Esophagus muscularis mucosa (tissue), 4 donors: ENCODE measurements around the gene TP73. TPM values are rescaled to one million over a fixed set of nuclear protein-coding genes. Genes with fewer than 3 reads are reported as not detected.
A peak's percentile ranks its signal among the peaks of the same experiment; 100 is the strongest.

Source experiments
- DNase-seq: peaks from one replicate; pipeline ENCODE4 v3.0.0-alpha.2; 2017; ENCODE audit errors: extremely low spot score
- H3K27ac ChIP-seq, 4 donors: fragments of 200-600 bp; sonication (generic); replicated peaks in 1 of 4; 1 replicate in 3 of 4; 2 replicates in 1 of 4; pipeline ENCODE4 v1.5.1; 2016 to 2019; ENCODE audit warnings: mild to moderate bottlenecking in 1 of 4
- H3K27me3 ChIP-seq, 4 donors: fragments of 200-600 bp; sonication (generic); one replicate each; pipeline versions ENCODE4 v1.5.1 to v1.6.0; 2016 to 2019
- H3K36me3 ChIP-seq, 4 donors: fragments of 200-600 bp; sonication (generic); one replicate each; pipeline ENCODE4 v1.5.1; 2016 to 2019
- H3K4me1 ChIP-seq, 4 donors: fragments of 200-600 bp; sonication (generic); one replicate each; pipeline ENCODE4 v1.5.1; 2016 to 2019
- H3K4me3 ChIP-seq, 4 donors: fragments of 200-600 bp; sonication (generic); 1 replicate in 2 of 4; 2 replicates in 2 of 4; pipeline ENCODE4 v1.5.1; 2016 to 2019; ENCODE audit warnings: mild to moderate bottlenecking in 4 of 4, moderate library complexity in 1 of 4
- H3K9me3 ChIP-seq, 4 donors: fragments of 200-600 bp; sonication (generic); 1 replicate in 3 of 4; 2 replicates in 1 of 4; pipeline ENCODE4 v1.5.1; 2016 to 2019
- CTCF ChIP-seq, 3 experiments: fragments of 200-600 bp in 2 of 3; fragments of 450-650 bp in 1 of 3; sonication (generic) in 2 of 3; IDR thresholded peaks; one replicate each; pipeline ENCODE4 v1.5.1; 2017 to 2019; ENCODE audit warnings: antibody characterized with exemption in 3 of 3, mild to moderate bottlenecking in 2 of 3, moderate library complexity in 1 of 3
- EP300 ChIP-seq: sonication (generic); formaldehyde crosslinking; IDR thresholded peaks from one replicate; pipeline ENCODE4 v1.6.1; 2017; ENCODE audit warnings: antibody characterized with exemption
- POLR2A ChIP-seq: fragments of 450-650 bp; IDR thresholded peaks from one replicate; pipeline ENCODE4 v1.6.1; 2017; ENCODE audit warnings: antibody characterized with exemption, moderate library complexity, mild to moderate bottlenecking, low read depth
- POLR2AphosphoS5 ChIP-seq, 2 donors: sonication (generic); formaldehyde crosslinking; IDR thresholded peaks; one replicate each; pipeline ENCODE4 v1.6.1; 2017; ENCODE audit warnings: antibody characterized with exemption in 2 of 2
- WGBS: methylation state at CpG from one replicate; pipeline ENCODE4 v1.1.5; 2018; 5-methylcytosine and 5-hydroxymethylcytosine counted together
- intact Hi-C: fragments of 100-400 bp; cut with DNase I; formaldehyde crosslinking; loops from one replicate; pipeline ENCODE4 v1.15.1; 2023
- total RNA-seq, 4 donors: library from RNA; depleted of rRNA; stranded (reverse); fragments of >200 nt; gene quantifications; one replicate each; pipeline versions ENCODE4 v1.1.0 to v1.2.1, GENCODE V29; 2016

TP73 gene
- total RNA-seq, 4 donors from 2014 or later, result not detected

DNA sequence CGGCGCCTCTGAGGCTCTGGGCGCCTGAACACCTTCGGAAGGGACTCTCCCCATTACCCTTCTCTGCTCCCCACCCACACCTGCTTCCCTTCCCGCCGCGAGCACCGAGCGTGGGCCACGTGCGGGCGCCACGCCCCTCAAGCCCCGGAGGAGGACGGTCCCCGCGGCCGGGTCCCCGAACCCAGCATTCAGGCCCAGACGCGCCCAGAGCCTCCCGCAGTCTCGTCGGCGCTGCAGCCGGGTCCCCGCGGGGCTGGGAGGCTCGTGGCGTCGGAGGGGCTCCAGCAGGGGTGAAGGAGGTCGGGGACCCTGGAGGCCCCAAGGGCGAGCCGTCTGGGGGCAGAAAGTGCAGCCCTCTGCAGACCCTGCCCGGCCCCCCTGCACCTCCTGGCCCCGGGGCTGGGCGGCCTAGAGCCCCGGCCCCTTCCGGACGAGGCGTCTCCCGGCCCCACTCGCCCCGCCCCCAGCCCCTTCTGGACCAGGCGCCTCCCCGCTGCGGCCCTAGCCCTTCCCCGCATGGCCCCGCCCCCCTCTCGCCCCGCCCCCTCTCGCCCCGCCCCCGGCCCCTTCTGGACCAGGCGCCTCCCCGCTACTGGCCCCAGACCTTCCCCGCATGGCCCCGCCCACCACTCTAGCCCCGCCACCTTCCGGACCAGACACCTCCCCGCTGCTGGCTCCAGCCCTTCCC is 119.9 kb downstream of the TP73 start:
- no peaks in the 10 kb centered on the region for H3K36me3 ChIP-seq
- H3K27me3 ChIP-seq, result peaks cover 0 to 3% (median 0%) of the 10 kb centered on the region in 4 donors
- peak; percentile 98 for DNase-seq
- intact Hi-C loops, result no loop called here
- H3K4me1 ChIP-seq, result peaks cover 36 to 58% (median 53%) of the 10 kb centered on the region in 4 donors
- peak overlapping the region; percentile 66 to 89 (median 76) for H3K4me3 ChIP-seq
- H3K9me3 ChIP-seq, result no peaks in the 10 kb centered on the region
- TF ChIP-seq POLR2AphosphoS5 (IDR thresholded peaks at IDR 0.05), result peak; percentile 23 to 74
- TF ChIP-seq EP300, result no peak
- no peak for TF ChIP-seq CTCF (IDR thresholded peaks at IDR 0.05)
- peak; percentile 16 for TF ChIP-seq POLR2A
- WGBS, result 0% methylated on average over 12 of the region's 61 CpGs
- peak overlapping the region; percentile 77 to 91 (median 84) for H3K27ac ChIP-seq

- Histone ChIP-seq H3K27me3 (no peaks in the 10 kb centered on the region), H3K9me3 (no peaks in the 10 kb centered on the region), H3K4me1 (peaks cover 36 to 58% (median 53%) of the 10 kb centered on the region in 4 donors), H3K27ac (peak within 1 kb of the TSS; percentile 77 to 91 (median 84)), H3K36me3 (peaks cover 0 to 5% (median 4%) of the 10 kb centered on the region in 4 donors), H3K4me3 (peak within 1 kb of the TSS; percentile 66 to 89 (median 76))
- no peak for TF ChIP-seq CTCF (IDR thresholded peaks at IDR 0.05)
- no peak for TF ChIP-seq POLR2AphosphoS5 (IDR thresholded peaks at IDR 0.05)
- no peak for TF ChIP-seq EP300
- no peak for TF ChIP-seq POLR2A
- intact Hi-C loops, result no loop called here
- WGBS, result 20% methylated on average over 19 of the region's 55 CpGs
- no peak for DNase-seq
Observed at GRCh38 chr1:3772715-3773571, 120.6 kb downstream of the TP73 start, which contains the start of gene SMIM1. Gene SMIM1, plus strand, starts transcription at chr1:3772749. Its CDS starts 2,625 bp downstream, at chr1:3775374.

GRCh38 chr1:3773572-3774275 is 121.4 kb downstream of the TP73 start:
- no peaks in the 10 kb centered on the region for H3K27me3 ChIP-seq
- TF ChIP-seq CTCF (IDR thresholded peaks at IDR 0.05), result no peak
- no peak for TF ChIP-seq EP300
- no peak for TF ChIP-seq POLR2A
- TF ChIP-seq POLR2AphosphoS5 (IDR thresholded peaks at IDR 0.05), result no peak
- peaks cover 0 to 13% (median 10%) of the 10 kb centered on the region in 4 donors for H3K36me3 ChIP-seq
- peak overlapping the region in 3 of 4 donors; percentile 76 to 89 (median 77) for H3K4me3 ChIP-seq
- no peak for DNase-seq
- peaks cover 36 to 58% (median 53%) of the 10 kb centered on the region in 4 donors for H3K4me1 ChIP-seq
- WGBS, result 75% methylated on average over 9 of the region's 16 CpGs
- H3K9me3 ChIP-seq, result no peaks in the 10 kb centered on the region
- intact Hi-C loops, result no loop called here
- H3K27ac ChIP-seq, result peak overlapping the region; percentile 77 to 91 (median 84)

DNA sequence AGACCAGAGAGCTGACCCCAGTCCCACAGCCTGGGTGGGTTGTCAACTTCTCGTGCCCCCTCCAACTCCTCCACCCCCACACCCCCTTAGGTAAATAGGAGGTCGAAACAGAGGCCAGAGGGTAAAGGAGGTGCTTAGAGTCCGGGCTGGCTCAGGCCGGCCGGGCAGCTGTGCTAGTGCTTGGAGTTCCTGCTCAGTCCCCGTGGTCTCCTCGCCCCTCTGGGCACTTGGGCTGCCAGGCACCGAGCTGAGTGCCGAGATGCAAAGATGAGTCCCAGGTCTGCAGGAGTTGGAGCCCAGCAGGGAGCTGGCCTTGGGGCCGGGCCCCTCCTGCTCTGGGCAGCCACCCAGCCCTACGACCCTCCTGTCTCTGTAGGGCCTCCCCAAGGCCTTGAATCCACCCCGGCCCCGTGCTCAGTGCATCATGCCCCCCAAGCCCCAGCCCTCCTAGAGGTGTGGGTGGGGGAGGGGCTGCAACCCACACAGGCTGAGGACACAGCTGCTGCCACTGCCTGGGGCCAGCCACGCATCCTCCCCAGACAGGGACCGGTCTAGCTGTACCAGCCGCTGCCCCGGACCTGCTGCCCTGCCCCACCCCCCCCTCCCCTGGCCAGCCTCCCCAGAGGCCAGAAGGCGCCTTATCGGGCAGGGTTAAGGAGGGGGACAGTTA is 122.1 kb downstream of the TP73 start:
- Histone ChIP-seq H3K4me1 (peaks cover 36 to 58% (median 53%) of the 10 kb centered on the region in 4 donors), H3K9me3 (no peaks in the 10 kb centered on the region), H3K36me3 (peaks cover 6 to 19% (median 17%) of the 10 kb centered on the region in 4 donors), H3K27me3 (no peaks in the 10 kb centered on the region), H3K27ac (peak overlapping the region in 2 of 4 donors; percentile 79 to 89), H3K4me3 (no peak overlapping the region)
- TF ChIP-seq POLR2A, result no peak
- TF ChIP-seq EP300, result no peak
- TF ChIP-seq CTCF (IDR thresholded peaks at IDR 0.05), result no peak
- no peak for TF ChIP-seq POLR2AphosphoS5 (IDR thresholded peaks at IDR 0.05)
- whole genome bisulfite sequencing, result 81% methylated on average over 11 of the region's 19 CpGs
- DNase-seq, result no peak
- intact Hi-C loops, result no loop called here
